A549 treated with dexamethasone at 1 μM for 4 hours (cell line): ENCODE results near the gene TBC1D21. TPM values are rescaled to one million over a fixed set of nuclear protein-coding genes. Genes with fewer than 3 reads are reported as not detected.

ENCODE experiments used
- total RNA-seq: library from RNA; stranded (reverse); fragments of 200-300 nt; extraction: Qiagen RNA extraction; gene quantifications from 5 replicates; pipeline ENCODE4 v1.2.3, GENCODE V29; 2022

The TBC1D21 gene
- total RNA-seq, result not detected in 5 replicates

GRCh38 chr15:73873456-73873855 is at the start of gene TBC1D21:
Gene TBC1D21, plus strand, starts transcription at chr15:73873564. Its CDS starts 146 bp downstream, at chr15:73873710.

GRCh38 chr15:73926219-73927002 is 53.0 kb downstream of the TBC1D21 start, which contains the start of gene LOXL1:
Gene LOXL1, plus strand, starts transcription at chr15:73926462. Its CDS starts 322 bp downstream, at chr15:73926784.

Other genes with a start within 250 kb of the TBC1D21 start
- 165 to 225 TPM (median 212 TPM) in 5 replicates for gene NPTN, start 240.2 kb upstream of the TBC1D21 start, total RNA-seq
- gene CD276, start 189.2 kb upstream of the TBC1D21 start, total RNA-seq, result 61.9 to 92.8 TPM (median 91.0 TPM) in 5 replicates
- gene INSYN1, start 120.2 kb upstream of the TBC1D21 start, total RNA-seq, result 2.4 to 3.5 TPM (median 2.7 TPM) in 5 replicates
- 0.53 to 1.3 TPM (median 0.74 TPM) in 5 replicates for gene LOXL1, start 52.9 kb downstream of the TBC1D21 start, total RNA-seq
- gene STOML1, start 118.7 kb downstream of the TBC1D21 start, total RNA-seq, result 9.2 to 11.3 TPM (median 10.8 TPM) in 5 replicates
- 10.9 to 17.1 TPM (median 14.7 TPM) in 5 replicates for gene PML, start 121.2 kb downstream of the TBC1D21 start, total RNA-seq
- gene GOLGA6A, start 209.0 kb downstream of the TBC1D21 start, total RNA-seq, result 0.02 to 0.32 TPM (median 0.19 TPM) in 5 replicates